GM21360 (cell line): ENCODE data around the gene SCD.
"Not testable (repeated sequence)": the region's sequence is repeated elsewhere in the genome, so short reads cannot be mapped to it uniquely, and the experiment has no call there.

Experiments
- ATAC-seq: cut with Tn5 transposase; IDR thresholded peaks from one replicate; pipeline ENCODE4 v1.9.1; 2021; ENCODE audit warnings: mild to moderate bottlenecking, moderate library complexity; ENCODE audit not compliant: unreplicated experiment

Gene SCD

GRCh38 chr10:100346765-100347567 is at the start of gene SCD:
TSS of gene SCD (plus strand) at chr10:100347233. CDS start at chr10:100347505, 272 bp downstream.
- peak; percentile 82 for ATAC-seq

GRCh38 chr10:100297242-100297641 is 49.8 kb upstream of the SCD start:
- ATAC-seq: no peak

- ATAC-seq: not testable (repeated sequence)
These were observed 45.9 kb upstream of the SCD start for GRCh38 chr10:100301123-100301522.

- ATAC-seq: no peak
These were observed 43.2 kb upstream of the SCD start for GRCh38 chr10:100303724-100304319.

DNA sequence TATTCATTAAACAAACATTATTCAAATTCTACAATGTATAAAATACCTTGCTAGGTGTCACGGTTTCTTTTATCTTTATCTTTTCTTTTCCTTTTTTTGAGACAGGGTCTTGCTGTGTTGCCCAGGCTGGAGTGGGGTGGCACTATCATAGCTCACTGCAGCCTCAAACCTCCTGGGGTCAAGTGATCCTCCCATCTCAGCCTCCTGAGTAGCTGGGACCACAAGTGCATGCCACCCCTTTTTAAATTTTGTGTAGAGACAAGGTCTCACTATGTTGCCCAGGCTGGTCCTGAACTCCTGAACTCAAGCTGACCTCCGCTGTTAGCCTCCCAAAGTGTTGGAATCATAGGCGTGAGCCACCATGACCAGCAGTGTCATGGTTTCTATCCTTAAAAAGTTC is 42.6 kb upstream of the SCD start:
- ATAC-seq: no peak

DNA sequence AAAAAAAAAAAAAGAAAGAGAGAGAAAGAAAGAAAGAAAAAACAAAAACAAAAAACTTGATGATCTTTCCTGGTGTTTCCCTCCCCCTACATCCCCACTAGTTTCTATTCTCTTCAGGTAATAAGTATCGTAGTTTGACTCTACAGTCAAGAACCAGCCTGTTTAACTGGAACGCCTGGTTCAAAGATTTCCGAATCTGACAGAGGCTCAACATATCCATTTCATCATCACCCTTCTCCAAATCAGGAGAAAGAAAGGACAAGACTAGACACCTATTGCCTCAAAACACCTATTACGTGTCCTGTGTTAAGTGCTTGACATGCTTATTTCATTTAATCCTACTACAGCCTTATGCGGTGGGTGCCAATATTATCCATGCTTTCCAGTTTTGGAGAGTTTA is 40.2 kb upstream of the SCD start:
- no peak for ATAC-seq

DNA sequence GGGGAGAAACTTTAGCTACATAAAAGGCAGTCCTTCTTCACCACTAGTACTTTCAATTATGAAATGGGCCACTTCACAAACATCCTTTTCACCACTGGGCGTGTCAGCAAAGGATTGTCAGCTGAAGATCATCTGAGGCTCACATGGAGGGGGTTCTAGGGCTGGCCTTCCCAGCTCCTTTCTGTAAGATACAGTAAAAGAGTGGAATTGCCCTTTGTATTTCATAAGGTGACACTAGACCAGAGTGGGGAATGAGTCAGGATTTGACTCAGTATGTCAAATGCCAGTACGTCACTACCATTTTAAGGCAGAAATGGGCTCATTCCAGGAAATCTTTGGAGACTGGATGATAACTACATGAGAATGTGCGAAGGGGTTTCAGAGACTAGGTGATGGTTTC is 39.3 kb upstream of the SCD start:
- no peak for ATAC-seq

DNA sequence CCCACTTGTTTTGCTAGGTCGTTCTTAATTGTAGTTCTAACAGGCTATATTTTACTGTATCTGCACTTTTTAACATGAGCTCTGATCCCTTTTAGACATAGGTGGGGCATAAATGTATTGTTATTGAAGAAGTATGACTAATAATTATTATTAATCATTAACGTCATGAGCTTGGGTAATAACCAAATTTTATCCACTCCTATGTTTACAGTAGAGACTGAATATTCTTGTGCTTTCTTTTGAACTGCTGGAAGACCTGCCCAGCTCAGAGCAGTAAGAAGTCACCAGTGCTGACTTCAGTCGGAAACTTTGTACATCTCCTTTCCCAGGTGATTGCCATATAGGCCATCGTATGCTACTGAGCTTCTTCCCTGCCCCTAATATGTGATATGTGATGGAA is 35.7 kb upstream of the SCD start:
- no peak for ATAC-seq

DNA sequence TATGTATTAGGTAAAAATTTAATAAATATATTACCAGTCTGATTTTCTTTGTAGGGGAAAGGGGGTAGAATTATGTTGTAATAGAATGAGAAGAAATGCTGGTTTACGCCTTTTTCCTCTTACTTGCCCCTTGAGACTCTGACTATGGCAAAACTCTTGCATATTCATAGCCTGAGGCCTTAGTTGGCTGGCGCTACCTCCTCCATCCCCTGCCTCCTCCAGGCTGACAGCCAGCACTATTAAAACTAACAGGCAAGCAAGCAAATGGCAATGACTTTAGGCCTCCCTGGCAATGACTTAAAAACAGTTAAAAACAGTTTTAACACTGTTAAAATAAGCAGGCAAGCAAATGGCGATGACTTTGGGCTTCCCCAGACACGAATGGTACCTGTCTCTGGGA is 31.4 kb upstream of the SCD start:
- no peak for ATAC-seq

- no peak for ATAC-seq
These were observed 28.8 kb upstream of the SCD start for GRCh38 chr10:100318207-100318606.

DNA sequence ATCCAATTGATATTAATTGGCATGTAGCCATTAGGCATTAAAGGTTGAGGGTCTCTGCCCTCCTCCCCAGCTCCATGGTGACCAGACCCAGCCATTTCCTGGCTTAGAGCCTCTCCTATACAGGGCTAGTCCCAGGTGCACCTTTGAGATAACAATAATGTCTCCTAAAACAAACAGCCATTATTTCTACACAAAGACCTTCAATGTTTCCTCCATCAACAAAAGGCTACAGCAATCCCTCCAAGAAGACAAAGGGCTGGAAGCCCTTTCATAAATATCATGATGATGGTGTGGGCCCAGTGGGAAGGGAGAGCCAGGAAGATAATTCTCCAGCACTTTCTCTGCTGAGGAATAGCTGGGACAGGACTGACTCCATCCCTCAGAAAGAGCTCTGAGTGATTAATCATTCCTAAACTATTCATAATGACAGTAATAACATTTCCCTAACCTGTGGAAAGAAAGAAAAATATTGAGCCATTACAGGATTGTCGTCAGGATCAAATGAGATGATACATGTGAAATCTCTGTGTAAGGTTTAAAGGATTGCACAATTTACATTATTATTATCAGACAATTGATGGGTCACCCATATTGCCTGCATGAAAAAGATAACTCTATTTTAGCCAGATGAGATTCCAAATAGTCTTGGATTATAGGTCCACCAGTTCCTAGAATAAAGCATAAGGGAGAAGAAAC is 27.2 kb upstream of the SCD start:
- ATAC-seq: no peak

DNA sequence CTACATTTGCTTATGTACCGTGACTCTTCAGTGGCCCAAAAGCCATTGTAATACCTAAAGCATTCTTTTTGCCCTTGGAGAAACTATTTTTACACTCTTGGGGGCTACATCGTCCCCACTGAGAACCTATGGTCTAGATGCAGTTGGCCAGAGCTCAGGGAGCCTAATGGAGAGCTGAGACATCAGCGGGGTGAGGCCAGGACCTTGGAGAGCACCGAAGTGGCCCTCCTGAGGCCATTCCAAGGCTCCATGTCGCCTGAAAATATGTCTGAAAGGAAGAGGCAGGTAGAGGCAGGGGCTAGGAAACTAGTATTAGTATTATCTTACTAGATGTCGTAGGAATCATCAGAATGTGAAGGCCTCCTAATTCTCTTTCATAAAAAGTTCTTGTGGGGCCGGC is 21.9 kb upstream of the SCD start:
- no peak for ATAC-seq

GRCh38 chr10:100327007-100327717 is 19.9 kb upstream of the SCD start:
- peak; percentile 97 for ATAC-seq

DNA sequence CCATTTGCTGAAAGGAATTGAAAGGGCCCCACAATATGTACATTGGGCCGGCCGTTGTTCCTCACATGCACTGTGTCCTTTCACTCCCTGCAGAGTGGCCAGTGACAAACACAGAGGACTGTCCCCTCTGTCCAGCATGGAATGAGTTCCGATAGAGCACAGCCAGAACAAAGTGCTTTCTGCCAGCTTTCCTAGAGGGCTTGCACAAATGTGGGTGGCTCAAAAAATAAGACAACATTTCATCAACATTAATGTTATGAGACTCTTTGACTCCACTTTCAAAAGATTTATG is 19.4 kb upstream of the SCD start:
- no peak for ATAC-seq

GRCh38 chr10:100328198-100328597 is 18.8 kb upstream of the SCD start:
- ATAC-seq: no peak

DNA sequence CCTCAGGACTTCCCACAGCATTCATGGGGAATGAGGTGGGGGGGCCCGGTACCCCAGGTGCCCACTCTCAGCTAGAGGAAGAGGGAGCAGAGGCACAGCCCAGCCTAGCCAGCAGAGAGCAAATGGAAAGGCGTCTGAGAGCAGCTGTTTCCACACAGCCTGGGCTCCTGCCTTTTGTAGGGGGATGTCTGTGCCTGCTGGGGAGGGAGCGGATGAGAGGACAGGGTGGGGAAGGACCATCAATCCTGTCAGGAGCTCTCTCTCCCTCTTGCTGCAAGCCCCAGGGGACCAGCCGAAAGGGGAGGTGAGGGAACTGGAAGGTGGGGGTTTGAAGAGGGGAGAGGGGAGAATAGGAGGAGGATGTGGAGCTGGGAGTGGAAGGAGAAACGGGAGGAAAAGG is 17.0 kb upstream of the SCD start, which contains the start of gene PKD2L1:
Gene PKD2L1 (minus strand): TSS at position 150 of the 400 bp plus-strand sequence. CDS start 125 bp downstream, at position 25.
- ATAC-seq: no peak

DNA sequence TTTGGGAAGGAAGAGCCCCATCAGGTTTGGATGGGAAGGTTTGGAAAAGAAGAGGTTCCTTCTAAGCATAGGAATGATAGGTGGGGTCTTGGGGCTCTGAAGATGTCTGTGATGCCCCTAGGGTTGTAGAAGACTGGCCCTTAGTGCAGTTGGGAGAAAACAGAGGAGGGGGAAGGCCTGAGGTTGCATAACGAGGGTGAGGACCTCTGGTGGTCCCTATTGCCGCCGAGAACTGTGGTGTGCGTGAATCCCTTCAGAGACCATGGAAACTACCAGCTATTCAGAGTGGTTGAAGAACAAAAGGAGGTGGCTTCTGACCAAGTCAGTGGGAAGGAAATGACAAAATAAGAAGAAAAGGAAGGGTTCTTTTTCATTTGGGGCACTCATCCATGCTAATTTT is 13.9 kb upstream of the SCD start:
- ATAC-seq: no peak

DNA sequence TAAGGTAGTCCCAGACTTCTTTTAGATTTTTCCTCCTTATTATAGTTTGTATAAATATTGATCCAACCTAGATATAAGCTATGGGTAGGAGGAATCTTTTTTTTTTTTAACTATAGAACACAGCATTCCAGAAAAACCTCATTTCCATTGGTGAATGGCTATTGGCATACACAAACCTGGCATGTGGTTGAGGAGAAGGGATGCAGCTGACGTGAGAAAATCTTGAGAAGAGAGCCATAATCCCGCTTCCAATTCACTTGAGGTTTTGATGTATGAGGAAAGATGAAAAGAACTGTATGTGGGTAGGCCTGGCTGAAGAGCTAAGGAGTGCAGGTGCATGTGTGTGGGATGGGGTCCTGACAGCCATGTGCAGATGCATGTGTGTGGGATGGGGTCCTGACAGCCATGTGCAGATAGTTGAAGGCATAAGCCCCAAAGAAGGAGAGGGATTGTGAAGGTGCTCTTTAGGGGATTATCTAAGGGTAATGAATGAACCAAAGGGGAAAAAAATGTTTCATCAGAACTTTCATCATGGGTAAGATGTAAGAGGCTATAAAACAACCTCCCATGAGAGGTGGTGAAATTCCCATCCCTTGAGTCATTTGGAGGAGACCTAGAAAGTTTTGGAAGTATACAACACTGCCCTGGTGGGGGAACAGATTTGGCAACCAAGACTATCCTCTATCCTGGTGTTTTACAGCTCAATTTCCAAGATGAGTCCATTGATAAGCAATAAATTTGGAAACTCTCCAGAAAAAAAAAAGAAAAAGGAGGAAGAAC is 13.2 kb upstream of the SCD start:
- ATAC-seq: no peak

GRCh38 chr10:100334762-100335161 is 12.3 kb upstream of the SCD start:
- no peak for ATAC-seq

DNA sequence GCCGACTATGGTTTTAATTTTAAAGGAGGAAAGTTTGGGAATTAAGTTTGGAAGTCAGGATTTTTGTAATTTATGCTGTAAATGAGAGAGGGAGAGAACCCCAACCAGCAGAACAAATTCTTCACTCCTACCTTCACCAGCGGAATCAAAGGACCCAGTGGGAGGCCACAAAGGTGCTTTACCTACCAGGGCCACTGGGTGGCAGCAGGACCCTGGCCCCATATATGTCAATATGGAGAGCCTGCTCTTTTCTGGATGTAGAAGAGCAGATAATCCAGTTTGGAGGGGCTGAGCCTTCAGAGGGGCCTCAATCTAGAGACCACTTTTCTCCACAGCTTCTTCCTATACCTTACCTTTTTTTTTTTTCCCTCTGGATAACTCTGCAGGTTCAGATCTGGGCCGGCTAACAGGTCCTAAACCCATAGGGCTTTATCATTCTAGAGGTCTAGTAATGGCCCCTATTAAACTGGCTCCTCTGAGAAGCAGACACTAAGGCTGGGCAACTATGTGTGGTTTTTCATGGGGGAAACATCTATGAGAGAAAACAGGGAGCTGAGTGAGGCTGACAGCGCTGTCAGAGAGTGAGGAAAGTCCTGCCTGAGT is 8.5 kb upstream of the SCD start:
- no peak for ATAC-seq
